Cardiac fibroblast (primary cell): ENCODE results near the gene GRID2.

Experiments
- DNase-seq, 2 donors: peaks; one replicate each; pipeline versions ENCODE4 v3.0.0 to v3.0.0-alpha.2; 2010; ENCODE audit warnings: low read depth in 2 of 2
- H3K4me3 ChIP-seq, 2 donors: replicated peaks in 1 of 2; 1 replicate in 1 of 2; 2 replicates in 1 of 2; pipeline ENCODE4 v1.5.1; 2011; ENCODE audit warnings: low read depth in 2 of 2, low read length in 2 of 2, mild to moderate bottlenecking in 2 of 2, moderate library complexity in 1 of 2
- TF ChIP-seq, protein P1 (sequence below): IDR thresholded peaks from one replicate; pipeline ENCODE4 v1.5.1; 2011; ENCODE audit warnings: low read depth, mild to moderate bottlenecking, low read length, inconsistent platforms

Gene GRID2

DNA sequence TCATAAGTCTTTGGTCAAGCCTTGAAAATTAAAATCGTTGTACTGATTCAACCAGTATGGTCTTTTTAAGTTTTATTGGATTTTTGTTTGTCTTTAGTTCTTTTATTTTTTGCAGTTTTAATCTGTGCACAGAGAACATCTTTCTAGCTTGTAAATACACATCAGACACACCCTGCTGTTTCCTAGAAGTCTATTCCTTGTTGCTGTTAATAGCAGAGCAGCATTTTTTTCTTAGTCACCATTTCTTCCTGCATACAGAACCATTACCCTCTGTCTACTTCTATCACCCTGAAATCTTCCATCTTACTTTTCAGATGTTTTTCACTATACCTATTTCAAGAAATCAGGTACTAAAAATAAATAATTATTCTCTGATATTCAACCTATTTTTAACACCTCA, 375.4 kb downstream of the GRID2 start:
- TF ChIP-seq, protein P1, sequence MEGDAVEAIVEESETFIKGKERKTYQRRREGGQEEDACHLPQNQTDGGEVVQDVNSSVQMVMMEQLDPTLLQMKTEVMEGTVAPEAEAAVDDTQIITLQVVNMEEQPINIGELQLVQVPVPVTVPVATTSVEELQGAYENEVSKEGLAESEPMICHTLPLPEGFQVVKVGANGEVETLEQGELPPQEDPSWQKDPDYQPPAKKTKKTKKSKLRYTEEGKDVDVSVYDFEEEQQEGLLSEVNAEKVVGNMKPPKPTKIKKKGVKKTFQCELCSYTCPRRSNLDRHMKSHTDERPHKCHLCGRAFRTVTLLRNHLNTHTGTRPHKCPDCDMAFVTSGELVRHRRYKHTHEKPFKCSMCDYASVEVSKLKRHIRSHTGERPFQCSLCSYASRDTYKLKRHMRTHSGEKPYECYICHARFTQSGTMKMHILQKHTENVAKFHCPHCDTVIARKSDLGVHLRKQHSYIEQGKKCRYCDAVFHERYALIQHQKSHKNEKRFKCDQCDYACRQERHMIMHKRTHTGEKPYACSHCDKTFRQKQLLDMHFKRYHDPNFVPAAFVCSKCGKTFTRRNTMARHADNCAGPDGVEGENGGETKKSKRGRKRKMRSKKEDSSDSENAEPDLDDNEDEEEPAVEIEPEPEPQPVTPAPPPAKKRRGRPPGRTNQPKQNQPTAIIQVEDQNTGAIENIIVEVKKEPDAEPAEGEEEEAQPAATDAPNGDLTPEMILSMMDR: no peak

DNA sequence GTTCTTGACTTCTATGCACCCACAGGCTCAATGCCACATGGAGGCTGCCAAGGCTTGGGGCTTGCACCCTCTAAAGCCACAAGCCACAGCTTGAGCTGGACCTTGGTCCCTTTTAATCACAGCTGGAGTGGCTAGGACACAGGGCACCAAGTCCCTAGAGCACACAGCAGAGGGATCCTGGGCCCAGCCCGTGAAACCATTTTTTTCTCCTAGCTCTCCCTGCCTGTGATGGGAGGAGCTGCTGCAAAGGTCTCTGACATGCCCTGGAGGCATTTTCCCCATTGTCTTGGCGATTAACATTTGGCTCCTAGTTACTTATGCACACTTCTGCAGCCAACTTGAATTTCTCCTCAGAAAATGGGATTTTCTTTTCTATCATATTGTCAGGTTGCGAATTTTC, 410.9 kb downstream of the GRID2 start:
- DNase-seq: no peak
- TF ChIP-seq, protein P1: no peak

More for the DNA sequence above, 375.4 kb downstream of the GRID2 start:
- no peak overlapping the region for H3K4me3 ChIP-seq
- no peak for DNase-seq

DNA sequence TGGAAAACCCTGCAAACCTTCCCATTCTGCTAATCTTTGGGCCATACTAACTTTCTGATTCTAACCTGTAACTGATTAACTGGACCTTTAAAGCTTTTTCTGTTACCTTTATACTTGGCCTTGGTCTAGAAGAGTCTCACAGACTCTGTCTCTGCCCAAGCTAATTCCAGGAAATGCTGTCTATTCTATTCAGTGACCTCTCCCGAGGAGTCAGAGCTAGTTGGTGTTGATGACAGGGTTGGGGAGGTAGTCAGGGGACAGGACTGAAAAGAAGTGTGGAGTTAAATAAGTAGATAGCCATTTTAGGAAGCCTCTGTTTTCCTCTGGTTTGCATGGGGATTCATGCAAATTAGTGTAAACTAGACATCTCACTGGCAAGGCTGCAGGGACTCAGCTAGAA, 429.5 kb downstream of the GRID2 start:
- TF ChIP-seq, protein P1: no peak
- H3K4me3 ChIP-seq: no peak overlapping the region
- DNase-seq: no peak

More for the DNA sequence above, 410.9 kb downstream of the GRID2 start:
- H3K4me3 ChIP-seq: no peak overlapping the region

DNA sequence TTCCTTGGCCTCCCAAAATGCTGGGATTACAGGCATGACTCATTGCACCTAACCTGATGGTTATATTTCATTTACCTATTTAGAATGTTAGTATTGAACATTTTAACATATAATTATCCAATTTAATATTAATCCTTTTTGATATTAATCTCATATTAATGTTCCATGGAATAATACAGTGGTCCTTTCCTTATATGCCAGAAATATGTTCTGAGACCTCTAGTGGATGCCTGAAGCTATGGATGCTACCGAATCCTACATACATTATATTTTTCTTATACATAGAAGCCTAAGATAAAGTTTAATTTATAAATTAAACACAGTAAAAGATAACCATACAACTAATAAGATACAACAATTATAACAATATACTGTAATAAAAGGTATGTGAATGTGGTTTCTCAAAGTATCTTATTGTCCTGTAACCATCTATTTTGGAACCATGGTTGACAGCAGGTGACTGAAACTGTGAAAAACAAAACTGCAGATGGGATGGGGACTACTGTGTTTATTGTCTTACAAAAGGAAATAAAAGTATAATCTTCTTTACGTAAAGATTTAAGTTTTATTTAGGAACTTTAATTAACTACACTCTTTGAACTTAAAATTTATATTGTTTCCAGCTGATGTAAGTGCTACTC, 431.4 kb downstream of the GRID2 start:
- no peak overlapping the region for H3K4me3 ChIP-seq
- TF ChIP-seq, protein P1: no peak
- DNase-seq: no peak

DNA sequence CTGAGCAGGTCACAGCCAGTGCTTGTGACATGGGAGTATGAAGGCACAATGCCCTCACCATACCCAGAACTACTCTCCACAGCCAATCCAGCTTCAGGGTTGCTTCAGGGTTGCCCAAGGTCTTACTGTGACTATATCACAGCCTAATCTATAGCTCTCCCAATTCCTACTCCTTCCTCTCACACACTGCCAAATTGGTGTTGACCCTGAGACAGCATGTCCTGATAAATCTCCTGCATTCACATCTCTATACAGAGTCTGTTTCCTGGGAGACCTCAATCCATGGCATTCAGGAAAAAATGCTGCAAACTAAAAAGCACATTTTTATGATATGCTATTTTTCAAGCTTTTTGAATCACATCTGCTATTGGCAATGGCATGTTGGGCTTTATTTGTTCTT, 456.7 kb downstream of the GRID2 start:
- TF ChIP-seq, protein P1: no peak
- no peak overlapping the region for H3K4me3 ChIP-seq
- DNase-seq: no peak

DNA sequence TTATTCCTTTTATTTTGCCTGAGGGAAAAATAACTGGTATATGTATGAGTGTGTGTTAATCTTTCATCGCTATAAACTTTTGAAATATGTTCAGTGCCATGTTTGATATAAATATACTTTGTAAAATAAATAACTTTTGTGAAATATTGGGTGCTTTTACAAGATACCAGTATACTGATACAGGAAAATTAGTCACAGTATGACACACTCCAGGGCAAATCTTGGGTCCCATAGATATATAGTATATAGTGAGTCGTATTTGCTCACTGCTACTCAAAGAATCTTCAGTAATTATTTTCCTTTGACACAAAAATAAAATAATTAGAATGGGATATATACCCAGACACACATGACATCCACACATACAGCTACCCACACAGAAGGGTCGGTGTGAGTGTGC, 472.3 kb downstream of the GRID2 start:
- TF ChIP-seq, protein P1: no peak
- no peak overlapping the region for H3K4me3 ChIP-seq
- DNase-seq: no peak

DNA sequence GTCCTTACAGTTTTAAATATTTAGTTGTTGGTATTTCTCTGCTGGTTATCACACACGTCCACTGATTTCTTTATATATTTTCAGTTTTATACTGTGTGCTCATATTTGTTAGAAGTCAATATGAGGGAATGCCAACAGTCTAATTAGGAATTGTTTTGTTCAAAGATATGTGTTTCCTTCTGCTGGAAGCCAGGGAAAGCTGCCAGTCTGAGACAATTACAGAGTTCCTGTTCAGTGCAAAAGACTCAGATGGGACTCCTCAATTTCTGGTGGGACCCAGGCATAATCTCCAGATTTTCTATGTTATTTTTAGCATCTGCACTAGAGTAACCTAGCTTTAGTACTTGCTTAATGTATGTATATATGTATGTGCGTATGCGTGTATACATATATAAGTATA, 486.0 kb downstream of the GRID2 start:
- no peak overlapping the region for H3K4me3 ChIP-seq
- TF ChIP-seq, protein P1: no peak
- no peak for DNase-seq
